GM12878 (cell line): ENCODE data around the gene RIIAD1. TPM values are rescaled to one million over a fixed set of nuclear protein-coding genes. Genes with fewer than 3 reads are reported as not detected.

Source experiments
- ATAC-seq: fragments of 200-7000 bp; cut with Tn5 transposase; 3 replicates; pipeline ENCODE4 v1.9.1; 2020; ENCODE audit warnings: mild to moderate bottlenecking, moderate library complexity
- BruUV-seq: library from RNA; stranded (reverse); fragments of 400-500 nt; replicated peaks from 2 replicates; lab custom pipeline; 2021; lab: Mats Ljungman, UMichigan
- CTCF ChIA-PET: fragments of 300-600 bp; sonication (Branson Sonifier 250); formaldehyde crosslinking; extraction: SDS; loops from one replicate; lab custom pipeline; 2021; ENCODE audit warnings: inconsistent platforms; lab: Yijun Ruan, JAX
- POLR2A ChIA-PET: fragments of 350-600 bp; formaldehyde crosslinking; extraction: SDS; loops from one replicate; lab custom pipeline; 2021; ENCODE audit warnings: inconsistent platforms; lab: Charles Lee
- RAD21 ChIA-PET: fragments of 300-600 bp; sonication (Branson Sonifier 250); formaldehyde crosslinking; loops from one replicate; lab custom pipeline; 2023; ENCODE audit warnings: antibody characterized with exemption; ENCODE audit not compliant: unreplicated experiment; lab: Charles Lee
- SMC1A ChIA-PET: fragments of 300-600 bp; sonication (Branson Sonifier 250); formaldehyde crosslinking; loops from one replicate; lab custom pipeline; 2023; ENCODE audit not compliant: unreplicated experiment, uncharacterized antibody; lab: Charles Lee
- DNase-seq: peaks from one replicate; pipeline ENCODE4 v3.0.0-alpha.2; 2011; ENCODE audit warnings: low read depth, low spot score
- FAIRE-seq: peaks from 3 replicates; lab custom pipeline; 2011; peaks lifted over from hg19 to GRCh38; lab: Jason Lieb, UNC
- H2AFZ ChIP-seq: 2 replicates; pipeline ENCODE4 v1.6.0; 2011; ENCODE audit warnings: low read depth, low read length, control low read depth; ENCODE audit not compliant: control insufficient read depth
- H3K27ac ChIP-seq: 2 replicates; pipeline ENCODE4 v1.5.1; 2011; ENCODE audit warnings: control low read depth; ENCODE audit not compliant: control insufficient read depth, insufficient read depth
- H3K27me3 ChIP-seq, 2 experiments: replicated peaks in 1 of 2; 2 replicates each; pipeline versions ENCODE4 v1.6.0 to v1.6.1; 2011; ENCODE audit warnings: low read length in 1 of 2; ENCODE audit not compliant: control insufficient read depth in 2 of 2, insufficient read depth in 2 of 2
- H3K36me3 ChIP-seq, 2 experiments: 2 replicates each; pipeline ENCODE4 v1.5.1; 2011; ENCODE audit warnings: low read length in 1 of 2; ENCODE audit not compliant: control insufficient read depth in 2 of 2, insufficient read depth in 2 of 2
- H3K4me1 ChIP-seq: 2 replicates; pipeline ENCODE4 v1.6.1; 2011; ENCODE audit warnings: mild to moderate bottlenecking, low read length, moderate library complexity, mixed read lengths; ENCODE audit not compliant: control insufficient read depth, insufficient read depth
- H3K4me2 ChIP-seq: 2 replicates; pipeline ENCODE4 v1.6.0; 2011; ENCODE audit warnings: control low read depth; ENCODE audit not compliant: control insufficient read depth, insufficient read depth
- H3K4me3 ChIP-seq: fragments of 200-600 bp; sonication (generic); 2 replicates; pipeline ENCODE4 v1.5.1; 2016
- H3K79me2 ChIP-seq: 2 replicates; pipeline ENCODE4 v1.6.0; 2011; ENCODE audit warnings: low read length; ENCODE audit not compliant: control insufficient read depth, insufficient read depth
- H3K9ac ChIP-seq: 2 replicates; pipeline ENCODE4 v1.8.0; 2011; ENCODE audit warnings: low read length, control low read depth, mixed read lengths; ENCODE audit not compliant: control insufficient read depth, insufficient read depth
- H3K9me3 ChIP-seq: replicated peaks from 3 replicates; pipeline ENCODE4 v1.5.1; 2011; ENCODE audit warnings: mild to moderate bottlenecking, low read length; ENCODE audit not compliant: control insufficient read depth, insufficient read depth
- H4K20me1 ChIP-seq: 2 replicates; pipeline ENCODE4 v1.6.0; 2011; ENCODE audit not compliant: control insufficient read depth, insufficient read depth
- EP300 ChIP-seq, 2 experiments: fragments of 150-350 bp in 1 of 2; IDR thresholded peaks; 2 replicates each; pipeline ENCODE4 v1.6.1; 2011 to 2012; ENCODE audit warnings: low read depth in 2 of 2, low read length in 2 of 2, borderline replicate concordance in 1 of 2, improper control_type of control experiment in 1 of 2, inconsistent platforms in 1 of 2; ENCODE audit not compliant: control insufficient read depth in 1 of 2
- in situ Hi-C: fragments of 300-500 bp; cut with MboI; formaldehyde crosslinking; loops from 9 replicates; pipeline ENCODE4 v1.14.3; 2018; ENCODE audit warnings: mixed read lengths
- intact Hi-C: fragments of 100-400 bp; cut with micrococcal nuclease; formaldehyde crosslinking; loops from one replicate; pipeline ENCODE4 v1.14.2; 2022; ENCODE audit not compliant: unreplicated experiment
- polyA plus RNA-seq, 11 experiments: library from polyadenylated mRNA; depleted of rRNA in 4 of 11; unstranded in 6 of 11; stranded (reverse) in 5 of 11; fragments of >200 nt; fragmentation: Nextera tagmentation in 4 of 11; fragmentation: Illumina TruSeq in 1 of 11; extraction: Ambion mirVana in 4 of 11; extraction: Trizol in 1 of 11; gene quantifications; 1 replicate in 1 of 11; 2 replicates in 10 of 11; pipeline versions ENCODE4 v1.2.1 to v1.2.3, GENCODE V29; 2011 to 2016; ENCODE audit warnings: inconsistent platforms in 2 of 11, missing spikeins in 2 of 11, low read depth in 1 of 11
- total RNA-seq, 4 experiments: library from RNA; depleted of rRNA in 3 of 4; stranded (reverse); fragments of >200 nt in 3 of 4; fragmentation: Illumina TruSeq in 1 of 4; extraction: Trizol in 1 of 4; gene quantifications; 2 replicates each; pipeline versions ENCODE4 v1.2.1 to v1.2.3, GENCODE V29; 2013 to 2021
- TF ChIP-seq, protein P1 (sequence below): fragments of 450-650 bp; IDR thresholded peaks from 2 replicates; pipeline ENCODE4 v1.6.1; 2017; ENCODE audit warnings: mild to moderate bottlenecking, low read depth, inconsistent platforms; ENCODE audit not compliant: poor library complexity, severe bottlenecking

RIIAD1 gene
- total and polyA plus RNA-seq, 10 of the 15 experiments (the other 5 are each of a cell fraction or from before 2014, with no cell fraction given) = not detected

DNA sequence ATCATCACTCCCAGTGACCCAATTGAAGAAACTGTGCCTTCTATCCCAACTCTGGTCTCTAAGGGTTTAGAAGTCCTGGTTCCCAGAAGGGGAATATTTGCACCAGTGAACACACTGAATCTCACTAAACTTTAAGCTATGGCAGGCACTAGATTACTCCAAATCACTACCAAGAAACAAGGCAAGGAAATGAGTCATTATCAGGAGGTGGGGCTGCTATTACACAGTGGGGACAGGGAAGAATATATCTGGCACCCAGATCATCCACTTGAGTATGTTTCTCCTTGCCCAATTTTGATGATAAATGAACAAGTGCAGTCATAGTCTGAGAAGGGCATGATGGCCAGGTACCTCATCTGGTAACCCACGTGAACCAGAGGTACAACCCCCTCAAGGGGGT is 35.0 kb downstream of the RIIAD1 start (continued):
- TF ChIP-seq EP300 (IDR thresholded peaks at IDR 0.05; ENCODE audit: borderline replicate concordance in 1 of 2, control insufficient read depth in 1 of 2, low read depth in 2 of 2, low read length in 2 of 2) = no peak
- TF ChIP-seq, all 136 proteins: peak for 0

DNA sequence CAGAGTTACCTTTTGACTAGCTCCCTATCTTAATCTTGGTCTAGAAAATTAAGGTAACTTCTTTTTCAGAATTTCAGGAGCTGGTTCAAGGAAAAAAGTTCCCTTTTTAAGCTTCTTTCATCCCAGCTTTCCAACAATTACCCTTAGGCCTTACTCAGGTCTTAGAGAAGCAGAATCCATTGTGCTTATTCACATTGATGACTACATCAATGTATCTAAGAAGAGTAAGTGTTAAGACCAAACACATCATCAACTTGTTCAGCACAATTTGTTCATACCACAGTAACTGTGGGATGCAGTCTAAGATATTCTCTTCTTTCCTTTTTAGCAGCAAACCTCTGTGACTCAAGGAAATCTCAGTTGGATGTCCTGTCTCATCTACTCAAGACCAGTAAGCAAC is 37.9 kb downstream of the RIIAD1 start:
- TF ChIP-seq, protein P1, sequence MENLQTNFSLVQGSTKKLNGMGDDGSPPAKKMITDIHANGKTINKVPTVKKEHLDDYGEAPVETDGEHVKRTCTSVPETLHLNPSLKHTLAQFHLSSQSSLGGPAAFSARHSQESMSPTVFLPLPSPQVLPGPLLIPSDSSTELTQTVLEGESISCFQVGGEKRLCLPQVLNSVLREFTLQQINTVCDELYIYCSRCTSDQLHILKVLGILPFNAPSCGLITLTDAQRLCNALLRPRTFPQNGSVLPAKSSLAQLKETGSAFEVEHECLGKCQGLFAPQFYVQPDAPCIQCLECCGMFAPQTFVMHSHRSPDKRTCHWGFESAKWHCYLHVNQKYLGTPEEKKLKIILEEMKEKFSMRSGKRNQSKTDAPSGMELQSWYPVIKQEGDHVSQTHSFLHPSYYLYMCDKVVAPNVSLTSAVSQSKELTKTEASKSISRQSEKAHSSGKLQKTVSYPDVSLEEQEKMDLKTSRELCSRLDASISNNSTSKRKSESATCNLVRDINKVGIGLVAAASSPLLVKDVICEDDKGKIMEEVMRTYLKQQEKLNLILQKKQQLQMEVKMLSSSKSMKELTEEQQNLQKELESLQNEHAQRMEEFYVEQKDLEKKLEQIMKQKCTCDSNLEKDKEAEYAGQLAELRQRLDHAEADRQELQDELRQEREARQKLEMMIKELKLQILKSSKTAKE = no peak
- ChIA-PET SMC1A (no interaction called here), POLR2A (interaction anchor here (0.6 to 0.7 kb wide), 2 partner anchors 9 to 33 kb away, joined by 3 read pairs; no protein-coding TSS in a partner anchor), RAD21 (no interaction called here), CTCF (interaction anchor here (1.0 kb wide), 1 partner anchor 9 kb away, joined by 5 read pairs; no protein-coding TSS in a partner anchor)
- Histone ChIP-seq H2AFZ (no peak overlapping the region), H3K79me2 (peaks cover 12% of the 10 kb centered on the region), H3K4me2 (no peak overlapping the region), H3K9me3 (no peaks in the 10 kb centered on the region), H3K36me3 (peaks cover 5 to 25% of the 10 kb centered on the region in 2 experiments; a peak in 3 of 4 replicates), H3K27me3 (no peaks in the 10 kb centered on the region), H4K20me1 (no peaks in the 10 kb centered on the region), H3K9ac (no peak overlapping the region), H3K4me3 (no peak overlapping the region), H3K4me1 (no peaks in the 10 kb centered on the region), H3K27ac (no peak overlapping the region)
- in situ Hi-C loops (no loop called here), intact Hi-C loops (no loop called here)
- BruUV-seq = no TSS peak
- ATAC-seq (no peak), DNase-seq (no peak), FAIRE-seq (no peak)
